Hepatocyte (in vitro differentiated cells): ENCODE results near the gene PLEKHA8.

Experiments
- EZH2 ChIP-seq: fragments of 200-600 bp; sonication (generic); IDR thresholded peaks from 2 replicates; pipeline ENCODE4 v1.6.1; 2016; ENCODE audit warnings: antibody characterized with exemption, mild to moderate bottlenecking, borderline replicate concordance
- TF ChIP-seq, protein P1 (sequence below): fragments of 200-600 bp; sonication (generic); IDR thresholded peaks from 2 replicates; pipeline ENCODE4 v1.5.1; 2016; ENCODE audit warnings: antibody characterized with exemption, mild to moderate bottlenecking; ENCODE audit not compliant: poor library complexity

GRCh38 chr7:30093420-30093952 is 65.3 kb downstream of the PLEKHA8 start:
- TF ChIP-seq, protein P1, sequence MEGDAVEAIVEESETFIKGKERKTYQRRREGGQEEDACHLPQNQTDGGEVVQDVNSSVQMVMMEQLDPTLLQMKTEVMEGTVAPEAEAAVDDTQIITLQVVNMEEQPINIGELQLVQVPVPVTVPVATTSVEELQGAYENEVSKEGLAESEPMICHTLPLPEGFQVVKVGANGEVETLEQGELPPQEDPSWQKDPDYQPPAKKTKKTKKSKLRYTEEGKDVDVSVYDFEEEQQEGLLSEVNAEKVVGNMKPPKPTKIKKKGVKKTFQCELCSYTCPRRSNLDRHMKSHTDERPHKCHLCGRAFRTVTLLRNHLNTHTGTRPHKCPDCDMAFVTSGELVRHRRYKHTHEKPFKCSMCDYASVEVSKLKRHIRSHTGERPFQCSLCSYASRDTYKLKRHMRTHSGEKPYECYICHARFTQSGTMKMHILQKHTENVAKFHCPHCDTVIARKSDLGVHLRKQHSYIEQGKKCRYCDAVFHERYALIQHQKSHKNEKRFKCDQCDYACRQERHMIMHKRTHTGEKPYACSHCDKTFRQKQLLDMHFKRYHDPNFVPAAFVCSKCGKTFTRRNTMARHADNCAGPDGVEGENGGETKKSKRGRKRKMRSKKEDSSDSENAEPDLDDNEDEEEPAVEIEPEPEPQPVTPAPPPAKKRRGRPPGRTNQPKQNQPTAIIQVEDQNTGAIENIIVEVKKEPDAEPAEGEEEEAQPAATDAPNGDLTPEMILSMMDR: no peak
- TF ChIP-seq EZH2: no peak
